Smooth muscle cell (in vitro differentiated cells): ENCODE results near the gene FAM222A. TPM values are rescaled to one million over a fixed set of nuclear protein-coding genes. Genes with fewer than 3 reads are reported as not detected.

Experiments
- DNase-seq: peaks from one replicate; lab custom pipeline; 2025; ENCODE audit not compliant: unreplicated experiment; lab: John Stamatoyannopoulos, UW
- H2AFZ ChIP-seq: fragments of 200-600 bp; sonication (generic); 2 replicates; pipeline ENCODE4 v1.6.0; 2016; ENCODE audit warnings: antibody characterized with exemption, low read depth, mild to moderate bottlenecking
- H3F3A ChIP-seq: fragments of 200-600 bp; sonication (generic); 2 replicates; pipeline ENCODE4 v1.6.0; 2017; ENCODE audit warnings: antibody characterized with exemption, low read depth
- H3K27ac ChIP-seq: fragments of 200-600 bp; sonication (generic); 2 replicates; pipeline ENCODE4 v1.5.1; 2016; ENCODE audit warnings: low read depth, mild to moderate bottlenecking
- H3K27me3 ChIP-seq: fragments of 200-600 bp; sonication (generic); 2 replicates; pipeline ENCODE4 v1.6.1; 2016; ENCODE audit warnings: low read depth, mild to moderate bottlenecking
- H3K36me3 ChIP-seq: fragments of 200-600 bp; sonication (generic); 2 replicates; pipeline ENCODE4 v1.5.1; 2016; ENCODE audit warnings: low read depth
- H3K4me1 ChIP-seq: fragments of 200-600 bp; sonication (generic); 2 replicates; pipeline ENCODE4 v1.5.1; 2016; ENCODE audit warnings: low read depth
- H3K4me2 ChIP-seq: fragments of 200-600 bp; sonication (generic); 2 replicates; pipeline ENCODE4 v1.6.0; 2016; ENCODE audit warnings: mild to moderate bottlenecking
- H3K4me3 ChIP-seq: fragments of 200-600 bp; sonication (generic); 2 replicates; pipeline ENCODE4 v1.5.1; 2016; ENCODE audit warnings: mild to moderate bottlenecking
- H3K79me2 ChIP-seq: fragments of 200-600 bp; sonication (generic); 2 replicates; pipeline ENCODE4 v1.6.0; 2016; ENCODE audit warnings: low read depth, mild to moderate bottlenecking
- H3K9ac ChIP-seq: fragments of 200-600 bp; sonication (generic); 2 replicates; pipeline ENCODE4 v1.6.0; 2016; ENCODE audit warnings: low read depth
- H3K9me3 ChIP-seq: fragments of 200-600 bp; sonication (generic); replicated peaks from 2 replicates; pipeline ENCODE4 v1.5.1; 2016; ENCODE audit warnings: low read depth
- H4K20me1 ChIP-seq: fragments of 200-600 bp; sonication (generic); 2 replicates; pipeline ENCODE4 v1.6.0; 2016; ENCODE audit warnings: low read depth
- WGBS: methylation state at CpG from one replicate; pipeline ENCODE4 v1.1.7; 2016; ENCODE audit warnings: low lambda C conversion rate; 5-methylcytosine and 5-hydroxymethylcytosine counted together
- polyA plus RNA-seq: library from polyadenylated mRNA; unstranded; fragments of >200 nt; fragmentation: Nextera tagmentation; extraction: Ambion mirVana; gene quantifications from 2 replicates; pipeline ENCODE4 v1.2.1, GENCODE V29; 2016
- total RNA-seq: library from RNA; depleted of rRNA; stranded (reverse); fragments of >200 nt; gene quantifications from 2 replicates; pipeline ENCODE4 v1.2.3, GENCODE V29; 2014
- TF ChIP-seq, protein P1 (sequence below): fragments of 200-600 bp; sonication (generic); IDR thresholded peaks from 2 replicates; pipeline ENCODE4 v1.5.1; 2017; ENCODE audit warnings: borderline replicate concordance, mild to moderate bottlenecking, antibody characterized with exemption; ENCODE audit not compliant: insufficient read depth, poor library complexity, severe bottlenecking

FAM222A gene
- total and polyA plus RNA-seq, 2 experiments from 2014 or later, result 0.85 to 1.7 TPM

DNA sequence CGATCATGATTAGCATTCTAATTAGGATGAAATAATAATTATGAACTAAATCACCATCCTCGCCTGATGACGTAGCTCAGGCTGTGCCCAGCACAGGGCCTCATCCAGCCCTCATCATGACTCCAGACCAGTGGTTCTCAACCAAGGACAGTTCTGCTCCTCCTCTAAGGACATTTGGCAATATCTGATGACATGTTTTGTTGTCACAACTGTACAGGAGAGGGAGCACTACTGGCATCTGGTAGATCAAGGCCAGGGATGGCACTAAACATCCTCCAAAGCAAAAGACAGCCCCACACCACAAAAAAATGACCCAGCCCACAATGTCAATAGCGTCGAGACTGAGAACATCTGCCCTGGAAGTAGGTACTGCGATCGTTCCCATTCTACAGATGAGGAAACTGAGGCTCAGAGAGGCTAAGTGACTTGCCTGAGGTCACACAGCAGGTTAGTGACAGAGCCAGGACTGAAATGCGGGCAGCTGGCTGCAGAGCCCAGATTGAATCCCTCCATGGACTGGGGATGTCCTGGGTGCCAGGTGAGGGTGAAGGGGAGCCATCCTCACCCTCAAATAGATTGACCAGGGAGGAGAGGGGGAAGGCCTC, 104.1 kb downstream of the FAM222A start:
- Histone ChIP-seq H3K9me3 (no peaks in the 10 kb centered on the region), H3K79me2 (no peaks in the 10 kb centered on the region), H4K20me1 (no peaks in the 10 kb centered on the region), H3K4me1 (no peaks in the 10 kb centered on the region), H2AFZ (no peak overlapping the region), H3F3A (no peaks in the 10 kb centered on the region), H3K27ac (no peak overlapping the region), H3K4me2 (no peak overlapping the region), H3K4me3 (no peak overlapping the region), H3K27me3 (no peaks in the 10 kb centered on the region), H3K9ac (no peak overlapping the region), H3K36me3 (no peaks in the 10 kb centered on the region)
- no peak for DNase-seq
- TF ChIP-seq, protein P1, sequence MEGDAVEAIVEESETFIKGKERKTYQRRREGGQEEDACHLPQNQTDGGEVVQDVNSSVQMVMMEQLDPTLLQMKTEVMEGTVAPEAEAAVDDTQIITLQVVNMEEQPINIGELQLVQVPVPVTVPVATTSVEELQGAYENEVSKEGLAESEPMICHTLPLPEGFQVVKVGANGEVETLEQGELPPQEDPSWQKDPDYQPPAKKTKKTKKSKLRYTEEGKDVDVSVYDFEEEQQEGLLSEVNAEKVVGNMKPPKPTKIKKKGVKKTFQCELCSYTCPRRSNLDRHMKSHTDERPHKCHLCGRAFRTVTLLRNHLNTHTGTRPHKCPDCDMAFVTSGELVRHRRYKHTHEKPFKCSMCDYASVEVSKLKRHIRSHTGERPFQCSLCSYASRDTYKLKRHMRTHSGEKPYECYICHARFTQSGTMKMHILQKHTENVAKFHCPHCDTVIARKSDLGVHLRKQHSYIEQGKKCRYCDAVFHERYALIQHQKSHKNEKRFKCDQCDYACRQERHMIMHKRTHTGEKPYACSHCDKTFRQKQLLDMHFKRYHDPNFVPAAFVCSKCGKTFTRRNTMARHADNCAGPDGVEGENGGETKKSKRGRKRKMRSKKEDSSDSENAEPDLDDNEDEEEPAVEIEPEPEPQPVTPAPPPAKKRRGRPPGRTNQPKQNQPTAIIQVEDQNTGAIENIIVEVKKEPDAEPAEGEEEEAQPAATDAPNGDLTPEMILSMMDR, result no peak
- WGBS, result 96% methylated on average over 8 of the region's 8 CpGs

DNA sequence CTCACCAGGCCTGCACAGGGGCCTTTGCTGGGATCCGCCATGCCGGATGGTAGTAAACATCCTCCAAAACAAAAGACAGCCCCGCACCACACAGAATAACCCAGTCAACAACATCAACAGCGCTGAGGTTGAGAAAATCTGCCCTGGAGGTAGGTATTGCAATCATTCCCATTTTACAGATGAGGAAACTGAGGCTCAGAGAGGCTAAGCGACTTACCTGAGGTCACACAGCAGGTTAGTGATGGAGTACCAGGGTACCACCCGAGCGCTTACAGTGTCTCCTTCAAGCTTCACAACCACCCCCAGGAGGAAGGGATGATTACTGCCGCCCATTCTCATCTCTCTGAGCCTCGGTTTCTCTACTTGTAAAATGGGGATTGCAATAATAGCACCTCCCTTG, 104.6 kb downstream of the FAM222A start:
- DNase-seq, result no peak
- H3K4me2 ChIP-seq, result no peak overlapping the region
- H3K79me2 ChIP-seq, result no peaks in the 10 kb centered on the region
- no peaks in the 10 kb centered on the region for H3K36me3 ChIP-seq
- WGBS, result 91% methylated on average over 9 of the region's 9 CpGs
- TF ChIP-seq, protein P1, result no peak
- no peak overlapping the region for H3K4me3 ChIP-seq
- no peak overlapping the region for H3K9ac ChIP-seq
- H4K20me1 ChIP-seq, result no peaks in the 10 kb centered on the region
- H3K27me3 ChIP-seq, result no peaks in the 10 kb centered on the region
- no peaks in the 10 kb centered on the region for H3F3A ChIP-seq
- H2AFZ ChIP-seq, result no peak overlapping the region
- no peak overlapping the region for H3K27ac ChIP-seq
- no peaks in the 10 kb centered on the region for H3K9me3 ChIP-seq
- no peaks in the 10 kb centered on the region for H3K4me1 ChIP-seq

DNA sequence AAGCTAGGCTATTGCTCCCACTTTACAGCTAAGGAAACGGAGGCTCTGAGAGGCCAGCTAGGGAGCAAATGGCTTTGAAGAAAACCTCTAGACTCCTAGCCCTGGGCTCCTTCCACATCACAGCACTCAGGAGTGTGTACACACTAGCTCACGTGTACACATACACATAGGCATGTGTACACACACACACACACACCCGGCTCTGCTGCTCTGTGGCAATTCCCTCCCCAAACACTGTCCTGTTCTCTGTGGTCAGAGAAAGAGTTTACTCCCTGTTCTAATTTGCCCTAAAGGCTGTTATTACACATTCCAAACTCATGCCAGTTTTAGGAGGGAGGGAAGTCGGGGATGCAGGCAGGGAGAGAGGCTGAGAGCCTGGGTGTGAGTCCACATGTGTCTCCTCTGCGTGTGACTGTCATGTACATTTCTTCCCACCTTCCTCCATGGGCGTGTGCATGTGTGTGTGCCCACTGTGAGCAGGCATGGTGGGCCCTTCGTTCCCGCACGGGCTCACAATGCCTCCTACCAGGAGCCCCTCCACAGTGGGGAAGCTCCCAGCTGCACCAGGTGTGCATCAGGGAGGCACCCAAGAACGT, 105.4 kb downstream of the FAM222A start:
- Histone ChIP-seq H3K4me3 (no peak overlapping the region), H3F3A (no peaks in the 10 kb centered on the region), H3K4me1 (no peaks in the 10 kb centered on the region), H3K27me3 (no peaks in the 10 kb centered on the region), H3K9ac (no peak overlapping the region), H3K27ac (no peak overlapping the region), H4K20me1 (no peaks in the 10 kb centered on the region), H3K79me2 (no peaks in the 10 kb centered on the region), H3K9me3 (no peaks in the 10 kb centered on the region), H2AFZ (no peak overlapping the region), H3K4me2 (no peak overlapping the region), H3K36me3 (no peaks in the 10 kb centered on the region)
- DNase-seq, result no peak
- TF ChIP-seq, protein P1, result no peak
- 81% methylated on average over 10 of the region's 10 CpGs for WGBS

Other genes with a start within 250 kb of the FAM222A start
- 89.7 and 111 TPM in 2 replicates for gene KCTD10, start 236.5 kb upstream of the FAM222A start, total RNA-seq
- gene KCTD10, start 236.5 kb upstream of the FAM222A start, polyA plus RNA-seq, result 63.7 and 79.6 TPM in 2 replicates
- gene UBE3B, start 236.2 kb upstream of the FAM222A start, total RNA-seq, result 45.5 and 62.9 TPM in 2 replicates
- 21.8 and 24.2 TPM in 2 replicates for gene UBE3B, start 236.2 kb upstream of the FAM222A start, polyA plus RNA-seq
- gene MMAB, start 140.3 kb upstream of the FAM222A start, total RNA-seq, result 20.2 and 29.6 TPM in 2 replicates
- gene MMAB, start 140.3 kb upstream of the FAM222A start, polyA plus RNA-seq, result 43.1 and 51.7 TPM in 2 replicates
- 13.9 and 21.1 TPM in 2 replicates for gene MVK, start 140.0 kb upstream of the FAM222A start, total RNA-seq
- 11.8 and 16.3 TPM in 2 replicates for gene MVK, start 140.0 kb upstream of the FAM222A start, polyA plus RNA-seq
- 0.63 and 1.9 TPM in 2 replicates for gene TRPV4, start 119.6 kb downstream of the FAM222A start, total RNA-seq
- 1.5 TPM in 2 replicates for gene TRPV4, start 119.6 kb downstream of the FAM222A start, polyA plus RNA-seq
- 46.9 and 63.5 TPM in 2 replicates for gene GLTP, start 166.7 kb downstream of the FAM222A start, total RNA-seq
- 38.1 and 43.4 TPM in 2 replicates for gene GLTP, start 166.7 kb downstream of the FAM222A start, polyA plus RNA-seq
- 4.2 and 6.6 TPM in 2 replicates for gene TCHP, start 186.4 kb downstream of the FAM222A start, total RNA-seq
- 7.7 and 7.8 TPM in 2 replicates for gene TCHP, start 186.4 kb downstream of the FAM222A start, polyA plus RNA-seq